ENCODE results near the gene FAM163B.

The FAM163B gene

DNA sequence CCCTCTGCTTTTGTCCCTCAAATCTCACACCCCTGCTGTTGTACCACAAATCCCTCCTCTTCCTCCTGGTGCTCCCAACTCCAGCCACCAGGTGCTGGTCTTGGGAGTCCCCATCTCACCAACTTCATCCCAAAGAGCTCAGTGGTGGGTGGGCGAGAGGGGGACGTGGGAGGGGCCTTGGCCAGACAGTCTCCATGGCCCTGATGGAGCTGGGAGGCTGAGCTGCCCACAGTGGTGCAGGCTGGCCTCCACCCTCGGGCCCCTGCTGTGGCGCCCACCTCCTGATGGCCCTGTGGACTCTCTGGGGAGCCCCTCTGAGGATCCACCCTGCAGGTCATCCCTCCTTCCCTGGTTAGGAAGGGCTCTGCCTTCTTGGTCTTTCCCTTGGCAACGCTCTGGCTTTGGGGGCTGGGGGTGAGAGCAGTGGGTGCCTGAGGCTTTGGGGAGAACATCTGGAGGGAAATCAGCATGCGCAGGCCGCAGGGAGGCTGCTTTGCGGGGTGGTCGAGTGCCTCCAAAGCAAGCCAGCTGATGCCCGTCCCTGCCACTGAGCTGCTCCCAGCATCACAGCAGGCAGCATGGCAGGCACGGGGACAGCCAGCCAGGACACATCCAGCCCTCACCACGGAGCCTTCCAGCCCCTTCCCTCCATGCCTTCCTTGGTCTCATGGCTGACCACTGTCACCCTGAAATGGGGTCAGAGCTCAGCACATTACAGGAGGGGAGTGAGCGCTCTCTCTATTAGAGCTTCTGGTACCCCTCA lies 7.6 kb upstream of the FAM163B start:
- TF ChIP-seq, protein P1, sequence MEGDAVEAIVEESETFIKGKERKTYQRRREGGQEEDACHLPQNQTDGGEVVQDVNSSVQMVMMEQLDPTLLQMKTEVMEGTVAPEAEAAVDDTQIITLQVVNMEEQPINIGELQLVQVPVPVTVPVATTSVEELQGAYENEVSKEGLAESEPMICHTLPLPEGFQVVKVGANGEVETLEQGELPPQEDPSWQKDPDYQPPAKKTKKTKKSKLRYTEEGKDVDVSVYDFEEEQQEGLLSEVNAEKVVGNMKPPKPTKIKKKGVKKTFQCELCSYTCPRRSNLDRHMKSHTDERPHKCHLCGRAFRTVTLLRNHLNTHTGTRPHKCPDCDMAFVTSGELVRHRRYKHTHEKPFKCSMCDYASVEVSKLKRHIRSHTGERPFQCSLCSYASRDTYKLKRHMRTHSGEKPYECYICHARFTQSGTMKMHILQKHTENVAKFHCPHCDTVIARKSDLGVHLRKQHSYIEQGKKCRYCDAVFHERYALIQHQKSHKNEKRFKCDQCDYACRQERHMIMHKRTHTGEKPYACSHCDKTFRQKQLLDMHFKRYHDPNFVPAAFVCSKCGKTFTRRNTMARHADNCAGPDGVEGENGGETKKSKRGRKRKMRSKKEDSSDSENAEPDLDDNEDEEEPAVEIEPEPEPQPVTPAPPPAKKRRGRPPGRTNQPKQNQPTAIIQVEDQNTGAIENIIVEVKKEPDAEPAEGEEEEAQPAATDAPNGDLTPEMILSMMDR (IDR thresholded peaks at IDR 0.05; ENCODE audit: borderline replicate concordance, insufficient read depth, low read depth, low read length), result no peak
- no peak overlapping the region for H3K4me3 ChIP-seq (ENCODE audit: low read depth, low read length)

DNA sequence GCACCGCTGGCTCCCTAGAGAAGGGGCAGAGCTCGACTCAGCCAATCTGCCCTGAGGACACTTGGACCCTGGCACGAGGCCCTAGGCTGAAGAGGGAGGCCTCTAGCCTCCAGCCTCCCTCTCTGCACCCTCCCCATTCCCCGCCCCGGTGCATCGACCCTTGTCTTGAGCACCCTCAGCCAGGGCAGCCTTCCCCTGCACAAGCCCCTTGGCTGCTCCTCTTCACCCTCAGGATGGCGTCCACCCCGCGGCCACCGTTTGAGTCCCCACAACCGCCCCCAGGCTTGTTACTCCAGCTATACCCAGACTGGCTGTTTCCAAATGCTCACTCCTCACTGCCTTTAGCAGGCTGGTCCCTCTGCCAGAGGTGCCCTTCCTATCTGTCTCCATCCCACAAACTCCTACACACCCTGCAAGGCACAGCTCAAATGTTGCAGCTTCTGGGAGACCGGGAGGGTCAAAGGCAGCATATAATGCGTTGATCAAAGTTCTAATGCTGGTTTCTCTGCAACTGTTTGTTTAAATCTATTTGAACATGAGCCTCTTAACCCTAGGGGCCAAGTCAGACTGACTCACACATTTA lies 6.5 kb upstream of the FAM163B start:
- TF ChIP-seq, protein P1 (IDR thresholded peaks at IDR 0.05; ENCODE audit: borderline replicate concordance, insufficient read depth, low read depth, low read length), result no peak
- no peak overlapping the region for H3K4me3 ChIP-seq (ENCODE audit: low read depth, low read length)

DNA sequence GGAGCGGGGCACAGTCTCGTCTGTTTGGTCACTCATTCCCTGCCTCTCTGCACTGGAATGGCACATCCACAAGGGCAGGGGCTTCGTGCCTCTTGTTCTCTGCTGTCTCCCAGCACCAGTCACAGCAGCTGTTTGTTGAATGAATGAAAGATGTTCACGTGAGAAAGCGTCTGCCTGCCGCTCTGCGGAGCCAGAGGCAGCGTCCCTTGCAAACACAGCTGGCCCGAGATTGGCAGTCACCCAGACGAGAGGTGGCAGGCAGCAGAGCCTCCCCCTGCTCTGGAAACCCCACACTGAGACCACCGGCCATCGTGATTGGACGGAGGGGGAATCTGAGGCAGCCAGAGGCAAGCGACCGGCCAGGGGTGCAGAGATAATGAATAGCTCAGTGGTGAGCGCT lies 6.0 kb upstream of the FAM163B start:
- TF ChIP-seq, protein P1 (IDR thresholded peaks at IDR 0.05; ENCODE audit: borderline replicate concordance, insufficient read depth, low read depth, low read length), result no peak

DNA sequence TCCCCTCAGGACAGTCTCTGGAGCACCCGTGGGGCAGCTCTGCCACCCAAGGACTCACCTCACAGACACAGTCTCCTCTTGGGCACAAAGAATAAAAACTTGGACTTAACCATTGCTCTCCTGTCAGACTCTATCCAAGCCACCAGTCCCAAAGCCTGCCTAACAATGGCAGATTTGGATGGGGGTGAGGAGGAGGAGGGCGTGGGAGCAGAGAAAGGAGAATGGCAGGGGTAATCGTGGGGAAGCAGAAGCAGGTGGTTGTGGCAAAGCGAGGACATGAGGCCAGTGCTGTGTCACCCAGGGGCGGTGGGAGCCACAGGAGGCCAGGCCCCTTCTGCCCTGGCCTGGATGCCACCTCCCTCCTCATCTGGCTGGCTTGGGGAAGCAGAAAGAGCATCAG lies 5.5 kb upstream of the FAM163B start:
- TF ChIP-seq, protein P1 (IDR thresholded peaks at IDR 0.05; ENCODE audit: borderline replicate concordance, insufficient read depth, low read depth, low read length), result no peak

More for the DNA sequence above, 6.0 kb upstream of the FAM163B start:
- H3K4me3 ChIP-seq (ENCODE audit: low read depth, low read length), result no peak overlapping the region

DNA sequence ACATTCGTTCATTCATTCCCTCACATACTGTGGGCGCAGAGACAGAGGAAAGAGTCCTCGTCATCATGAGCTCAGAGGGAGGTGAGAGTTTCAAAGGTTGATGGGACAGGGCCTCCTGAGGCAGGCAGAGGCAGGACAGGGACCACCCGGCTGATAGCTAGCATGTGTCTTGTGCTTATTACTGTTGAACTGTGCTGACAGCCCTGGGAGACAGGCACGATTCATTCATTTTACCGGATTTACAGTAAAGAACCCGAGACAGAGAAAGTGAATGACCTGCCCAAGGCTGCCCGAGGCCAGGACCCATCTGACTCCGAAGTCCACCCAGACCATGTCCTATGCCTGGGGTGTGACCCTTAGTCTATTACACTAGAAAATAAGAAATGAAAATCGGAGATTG lies 4.9 kb upstream of the FAM163B start:
- no peak overlapping the region for H3K4me3 ChIP-seq (ENCODE audit: low read depth, low read length)
- TF ChIP-seq, protein P1 (IDR thresholded peaks at IDR 0.05; ENCODE audit: borderline replicate concordance, insufficient read depth, low read depth, low read length), result no peak

More for the DNA sequence above, 5.5 kb upstream of the FAM163B start:
- H3K4me3 ChIP-seq (ENCODE audit: low read depth, low read length), result no peak overlapping the region

DNA sequence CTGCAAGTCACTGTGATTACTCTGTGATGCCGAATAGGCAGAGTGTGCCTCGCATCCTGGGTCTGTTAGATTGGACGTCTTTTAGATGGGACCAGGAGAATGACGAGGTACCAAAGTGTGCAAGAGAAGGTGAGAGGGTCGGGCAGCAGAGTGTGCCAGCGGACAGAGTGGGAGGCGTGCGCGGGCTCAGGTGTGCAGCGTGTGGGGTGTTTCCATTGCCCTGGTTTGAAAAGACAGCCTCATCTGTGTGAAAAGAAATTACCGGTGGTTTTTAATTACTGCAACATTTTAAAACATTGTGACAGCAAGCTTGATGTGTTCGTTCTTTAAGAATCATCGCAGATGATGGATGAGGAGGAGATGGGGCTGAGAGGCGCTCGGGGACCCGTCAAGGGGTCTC lies 4.2 kb upstream of the FAM163B start:
- TF ChIP-seq, protein P1 (IDR thresholded peaks at IDR 0.05; ENCODE audit: borderline replicate concordance, insufficient read depth, low read depth, low read length), result no peak
- no peak overlapping the region for H3K4me3 ChIP-seq (ENCODE audit: low read depth, low read length)

DNA sequence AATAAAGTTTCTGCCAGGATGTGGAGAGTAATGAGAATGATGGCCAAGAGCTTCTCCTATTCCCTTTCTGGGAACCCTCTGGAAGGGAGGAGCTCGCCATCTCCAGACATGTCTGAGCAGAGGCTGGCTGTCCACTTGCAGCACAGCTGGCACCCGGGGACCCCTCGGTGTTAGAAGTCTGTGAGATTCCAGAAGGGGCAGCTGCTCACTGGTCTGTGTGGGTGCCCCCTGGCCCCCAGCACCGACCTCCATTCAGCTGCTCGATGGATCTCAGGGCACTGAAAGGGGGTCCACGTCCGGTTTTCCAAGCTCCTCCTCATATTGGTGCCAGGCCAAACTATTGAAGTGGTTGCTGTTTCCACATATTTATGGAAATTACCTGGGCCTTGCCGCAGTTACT lies 3.6 kb upstream of the FAM163B start:
- H3K4me3 ChIP-seq (ENCODE audit: low read depth, low read length), result no peak overlapping the region
- TF ChIP-seq, protein P1 (IDR thresholded peaks at IDR 0.05; ENCODE audit: borderline replicate concordance, insufficient read depth, low read depth, low read length), result no peak
